Measurements from ENCODE around the gene DNAAF1. TPM values are rescaled to one million over a fixed set of nuclear protein-coding genes. Genes with fewer than 3 reads are reported as not detected.

DNAAF1 gene
- total and polyA plus RNA-seq, 2 of the 8 experiments (the other 6 are each of a cell fraction or from before 2014, with no cell fraction given): 0.09 to 0.15 TPM

GRCh38 chr16:84180519-84181140 lies 35.5 kb downstream of the DNAAF1 start:
- Histone ChIP-seq H3K4me3 (ENCODE audit: extremely low read depth in 1 of 4, insufficient read depth in 2 of 4, low read depth in 3 of 4, low read length in 4 of 4) (no peak overlapping the region), H3K79me2 (ENCODE audit: control insufficient read depth in 1 of 2, insufficient read depth in 2 of 2, low read length in 2 of 2) (peaks cover 0 to 20% of the 10 kb centered on the region in 2 experiments; a peak in 2 of 4 replicates), H3K9ac (replicated peaks in 1 of 4; ENCODE audit: extremely low read depth in 1 of 4, low read depth in 3 of 4, low read length in 3 of 4) (no peak overlapping the region), H3K27me3 (replicated peaks in 1 of 4; ENCODE audit: control insufficient read depth in 3 of 4, extremely low read depth in 1 of 4, insufficient read depth in 3 of 4, low read length in 3 of 4) (no peaks in the 10 kb centered on the region), H3K23ac (ENCODE audit: insufficient read length) (no peak overlapping the region), H4K20me1 (replicated peaks in 1 of 2; ENCODE audit: control insufficient read depth in 1 of 2, insufficient read depth in 2 of 2, low read length in 2 of 2) (peaks cover 8 to 14% of the 10 kb centered on the region in 2 experiments), H2BK12ac (ENCODE audit: low read depth, low read length) (no peak overlapping the region), H2AFZ (ENCODE audit: low read length) (no peak overlapping the region), H4K5ac (ENCODE audit: insufficient read length, low read depth, low read length) (no peak overlapping the region), H3K14ac (ENCODE audit: insufficient read length) (no peak overlapping the region), H2BK120ac (replicated peaks; ENCODE audit: low read depth, low read length) (no peak overlapping the region), H3K23me2 (ENCODE audit: low read depth, low read length) (no peaks in the 10 kb centered on the region), H3K79me1 (ENCODE audit: low read depth, low read length) (peaks cover 12% of the 10 kb centered on the region), H3K36me3 (ENCODE audit: control insufficient read depth in 2 of 4, insufficient read depth in 4 of 4, low read length in 3 of 4) (peaks cover 6 to 48% (median 35%) of the 10 kb centered on the region in 4 experiments), H2BK5ac (ENCODE audit: low read depth, low read length) (no peak overlapping the region), H2AK5ac (ENCODE audit: low read depth, low read length) (no peak overlapping the region), H4K91ac (replicated peaks; ENCODE audit: insufficient read length, low read length) (no peak overlapping the region), H4K8ac (ENCODE audit: extremely low read depth, insufficient read depth, low read length) (no peak overlapping the region), H2BK15ac (ENCODE audit: low read length) (no peak overlapping the region), H3K4ac (replicated peaks; ENCODE audit: insufficient read length, low read depth, low read length) (no peak overlapping the region), H3K4me2 (ENCODE audit: insufficient read depth in 1 of 2, low read depth in 2 of 2, low read length in 2 of 2) (no peak overlapping the region), H3K4me1 (replicated peaks in 1 of 4; ENCODE audit: control insufficient read depth in 3 of 4, insufficient read depth in 4 of 4, low read length in 3 of 4) (peaks cover 0 to 2% (median 0%) of the 10 kb centered on the region in 4 experiments; a peak in 2 of 7 replicates), H3K9me3 (ENCODE audit: insufficient read depth in 2 of 2, low read depth in 1 of 2, low read length in 1 of 2) (no peaks in the 10 kb centered on the region), H3K56ac (replicated peaks; ENCODE audit: insufficient read length, low read depth, low read length) (no peak overlapping the region), H2BK20ac (ENCODE audit: low read length) (no peak overlapping the region), H3K18ac (ENCODE audit: extremely low read depth, low read length) (no peak overlapping the region), H3K27ac (ENCODE audit: low read depth, low read length) (no peak overlapping the region)
- no peak for DNase-seq (ENCODE audit: low read depth in 1 of 2, low spot score in 2 of 2)
- WGBS, 2 experiments (ENCODE audit: extremely low coverage in 1 of 2, insufficient coverage in 1 of 2, insufficient read length in 1 of 2, insufficient replicate concordance in 2 of 2, low coverage in 1 of 2, low lambda C conversion rate in 2 of 2, missing lambda C conversion rate in 1 of 2): 87% methylated on average over 15 of the region's 21 CpGs; no CpG with 5 or more reads in 1 of the 2 experiments
- no peak for FAIRE-seq
- CTCF ChIA-PET (ENCODE audit: partially characterized antibody): interaction anchor here (0.8 to 8.9 kb wide), 2 partner anchors 45 to 93 kb away, joined by 3 to 93 read pairs; no protein-coding TSS in a partner anchor
- POLR2A ChIA-PET (ENCODE audit: partially characterized antibody): interaction anchor here (5.9 kb wide), 1 partner anchor 13 kb away, joined by 35 read pairs; no protein-coding TSS in a partner anchor
- no peak for TF ChIP-seq ATF3 (IDR thresholded peaks at IDR 0.05; ENCODE audit: insufficient read depth, low read depth, low read length)
- TF ChIP-seq MAFK (IDR thresholded peaks at IDR 0.05; ENCODE audit: low read depth, low read length): no peak
- TF ChIP-seq POLR2AphosphoS5 (IDR thresholded peaks at IDR 0.05; ENCODE audit: low read depth, low read length): no peak
- TF ChIP-seq EP300 (IDR thresholded peaks at IDR 0.05; ENCODE audit: borderline replicate concordance in 1 of 2, low read depth in 2 of 2, low read length in 2 of 2): no peak
- no peak for TF ChIP-seq MAX (IDR thresholded peaks at IDR 0.05)
- TF ChIP-seq TEAD4 (IDR thresholded peaks at IDR 0.05; ENCODE audit: low read depth, low read length): no peak
- TF ChIP-seq SP2 (IDR thresholded peaks at IDR 0.05; ENCODE audit: low read length): no peak

Data from H1 (cell line).